Measurements from ENCODE around the gene LIMS3.
"Not testable (repeated sequence)": the region's sequence is repeated elsewhere in the genome, so short reads cannot be mapped to it uniquely, and the experiment has no call there.

Gene LIMS3

GRCh38 chr2:109950146-109950843 lies 51.8 kb downstream of the LIMS3 start:
- H3K9me3 ChIP-seq; H3K36me3 ChIP-seq; intact Hi-C loops (cut with DNase I; ENCODE audit: low total_unique reads); H3K4me3 ChIP-seq; H3K4me1 ChIP-seq; H3K27me3 ChIP-seq; H3K27ac ChIP-seq; DNase-seq: not testable (repeated sequence)

- H3K36me3 ChIP-seq; H3K9me3 ChIP-seq; DNase-seq; H3K27me3 ChIP-seq; H3K4me1 ChIP-seq; H3K4me3 ChIP-seq; H3K27ac ChIP-seq; intact Hi-C loops (cut with DNase I; ENCODE audit: low total_unique reads): not testable (repeated sequence)
These were observed 65.5 kb downstream of the LIMS3 start for GRCh38 chr2:109963942-109964341.

GRCh38 chr2:109965482-109965881 lies 67.0 kb downstream of the LIMS3 start:
- H3K36me3 ChIP-seq; H3K27me3 ChIP-seq; intact Hi-C loops (cut with DNase I; ENCODE audit: low total_unique reads); DNase-seq; H3K27ac ChIP-seq; H3K4me1 ChIP-seq; H3K4me3 ChIP-seq; H3K9me3 ChIP-seq: not testable (repeated sequence)

- H3K27me3 ChIP-seq; intact Hi-C loops (cut with DNase I; ENCODE audit: low total_unique reads); H3K9me3 ChIP-seq; H3K4me1 ChIP-seq; H3K36me3 ChIP-seq; H3K4me3 ChIP-seq; H3K27ac ChIP-seq; DNase-seq: not testable (repeated sequence)
These were observed 67.7 kb downstream of the LIMS3 start for GRCh38 chr2:109966107-109966736.

GRCh38 chr2:109966858-109967257 lies 68.4 kb downstream of the LIMS3 start:
- H3K36me3 ChIP-seq; DNase-seq; intact Hi-C loops (cut with DNase I; ENCODE audit: low total_unique reads); H3K27me3 ChIP-seq; H3K27ac ChIP-seq; H3K9me3 ChIP-seq; H3K4me3 ChIP-seq; H3K4me1 ChIP-seq: not testable (repeated sequence)

GRCh38 chr2:109969864-109970263 lies 71.4 kb downstream of the LIMS3 start:
- H3K36me3 ChIP-seq; DNase-seq; H3K27me3 ChIP-seq; H3K4me1 ChIP-seq; H3K4me3 ChIP-seq; intact Hi-C loops (cut with DNase I; ENCODE audit: low total_unique reads); H3K27ac ChIP-seq; H3K9me3 ChIP-seq: not testable (repeated sequence)

GRCh38 chr2:109971710-109972109 lies 73.2 kb downstream of the LIMS3 start:
- H3K27me3 ChIP-seq; H3K36me3 ChIP-seq; H3K27ac ChIP-seq; H3K4me3 ChIP-seq; H3K9me3 ChIP-seq; DNase-seq; H3K4me1 ChIP-seq; intact Hi-C loops (cut with DNase I; ENCODE audit: low total_unique reads): not testable (repeated sequence)

Measured in tibial artery (tissue), 4 donors.